8988T (cell line): Measurements from ENCODE around the gene MYL5.
"Not testable (repeated sequence)": the region's sequence is repeated elsewhere in the genome, so short reads cannot be mapped to it uniquely, and the experiment has no call there.

Experiments used
- DNase-seq: peaks from one replicate; pipeline ENCODE4 v3.0.0; 2011

The MYL5 gene

GRCh38 chr4:657834-658667, 16.3 kb upstream of the MYL5 start:
- DNase-seq = no peak

- DNase-seq = no peak
Observed at GRCh38 chr4:658681-659667, 15.4 kb upstream of the MYL5 start.

- no peak for DNase-seq
Observed at GRCh38 chr4:659851-660250, 14.5 kb upstream of the MYL5 start.

- DNase-seq = no peak
Observed at GRCh38 chr4:660401-660800, 13.9 kb upstream of the MYL5 start.

- DNase-seq = no peak
Observed at GRCh38 chr4:661231-661630, 13.1 kb upstream of the MYL5 start.

- DNase-seq = no peak
Observed at GRCh38 chr4:661881-662761, 12.2 kb upstream of the MYL5 start.

- DNase-seq = no peak
Observed at GRCh38 chr4:663046-663437, 11.3 kb upstream of the MYL5 start.

GRCh38 chr4:663438-664428, 10.6 kb upstream of the MYL5 start:
- DNase-seq = no peak

- no peak for DNase-seq
Observed at GRCh38 chr4:664713-665231, 9.6 kb upstream of the MYL5 start.

- no peak for DNase-seq
Observed at GRCh38 chr4:665381-665750, 9.0 kb upstream of the MYL5 start.

- DNase-seq = no peak
Observed at GRCh38 chr4:665751-666435, 8.4 kb upstream of the MYL5 start.

GRCh38 chr4:666436-666810, 7.9 kb upstream of the MYL5 start:
- no peak for DNase-seq

- no peak for DNase-seq
Observed at GRCh38 chr4:666822-667544, 7.4 kb upstream of the MYL5 start.

- no peak for DNase-seq
Observed at GRCh38 chr4:667545-667925, 6.8 kb upstream of the MYL5 start.

GRCh38 chr4:668219-668618, 6.1 kb upstream of the MYL5 start:
- DNase-seq = not testable (repeated sequence)

GRCh38 chr4:669806-670559, 4.4 kb upstream of the MYL5 start:
- not testable (repeated sequence) for DNase-seq

- no peak for DNase-seq
Observed at GRCh38 chr4:671769-672168, 2.6 kb upstream of the MYL5 start.

- no peak for DNase-seq
Observed at GRCh38 chr4:673349-674091, 822 bp upstream of the MYL5 start.
